Keratinocyte (primary cell): ENCODE results near the gene GPC3. TPM values are rescaled to one million over a fixed set of nuclear protein-coding genes. Genes with fewer than 3 reads are reported as not detected.

ENCODE experiments used
- DNase-seq: peaks from one replicate; pipeline ENCODE4 v3.0.0-alpha.2; 2011; ENCODE audit warnings: low read depth, missing footprints, low spot score
- FAIRE-seq: peaks from 2 replicates; lab custom pipeline; 2011; peaks lifted over from hg19 to GRCh38; lab: Jason Lieb, UNC
- H2AFZ ChIP-seq: 2 replicates; pipeline ENCODE4 v1.6.0; 2012; ENCODE audit warnings: low read length, control low read depth, inconsistent platforms; ENCODE audit not compliant: control insufficient read depth
- H3K27ac ChIP-seq: 2 replicates; pipeline ENCODE4 v1.5.1; 2011; ENCODE audit warnings: low read length; ENCODE audit not compliant: control insufficient read depth, insufficient read depth
- H3K27me3 ChIP-seq: 3 replicates; pipeline ENCODE4 v1.6.0; 2011; ENCODE audit warnings: low read length; ENCODE audit not compliant: control insufficient read depth, insufficient read depth; ENCODE audit errors: extremely low read depth
- H3K36me3 ChIP-seq, 2 experiments: 2 replicates in 1 of 2; 3 replicates in 1 of 2; pipeline ENCODE4 v1.5.1; 2011; ENCODE audit warnings: low read length in 2 of 2, mild to moderate bottlenecking in 1 of 2; ENCODE audit not compliant: control insufficient read depth in 2 of 2, insufficient read depth in 2 of 2; ENCODE audit errors: extremely low read depth in 1 of 2
- H3K4me1 ChIP-seq: 3 replicates; pipeline ENCODE4 v1.5.1; 2011; ENCODE audit warnings: low read length; ENCODE audit not compliant: control insufficient read depth, insufficient read depth; ENCODE audit errors: extremely low read depth
- H3K4me2 ChIP-seq: 3 replicates; pipeline ENCODE4 v1.6.0; 2011; ENCODE audit warnings: low read depth, low read length; ENCODE audit not compliant: control insufficient read depth, insufficient read depth; ENCODE audit errors: extremely low read depth
- H3K4me3 ChIP-seq, 3 experiments: fragments of 200-600 bp in 1 of 3; sonication (generic) in 1 of 3; 2 replicates in 2 of 3; 3 replicates in 1 of 3; pipeline ENCODE4 v1.5.1; 2011 to 2016; ENCODE audit warnings: low read length in 3 of 3, mild to moderate bottlenecking in 3 of 3, control low read depth in 2 of 3, inconsistent platforms in 1 of 3, low read depth in 1 of 3, mixed read lengths in 1 of 3, mixed run types in 1 of 3, moderate library complexity in 1 of 3; ENCODE audit not compliant: control insufficient read depth in 2 of 3, insufficient read depth in 2 of 3; ENCODE audit errors: extremely low read depth in 1 of 3
- H3K79me2 ChIP-seq: 2 replicates; pipeline ENCODE4 v1.6.0; 2012; ENCODE audit warnings: low read length; ENCODE audit not compliant: control insufficient read depth, insufficient read depth
- H3K9ac ChIP-seq: 3 replicates; pipeline ENCODE4 v1.6.0; 2011; ENCODE audit warnings: low read length; ENCODE audit not compliant: control insufficient read depth, insufficient read depth; ENCODE audit errors: extremely low read depth
- H3K9me1 ChIP-seq: 3 replicates; pipeline ENCODE4 v1.6.0; 2011; ENCODE audit warnings: low read length; ENCODE audit not compliant: control insufficient read depth, insufficient read depth; ENCODE audit errors: extremely low read depth
- H3K9me3 ChIP-seq: 2 replicates; pipeline ENCODE4 v1.5.1; 2012; ENCODE audit warnings: low read depth, low read length; ENCODE audit not compliant: control insufficient read depth
- H4K20me1 ChIP-seq: 3 replicates; pipeline ENCODE4 v1.6.0; 2011; ENCODE audit warnings: low read length; ENCODE audit not compliant: control insufficient read depth, insufficient read depth; ENCODE audit errors: extremely low read depth
- EZH2 ChIP-seq: IDR thresholded peaks from one replicate; pipeline ENCODE4 v1.6.1; 2012; ENCODE audit warnings: inconsistent platforms, mild to moderate bottlenecking, low read length, moderate library complexity
- dilution Hi-C: fragments of 300-500 bp; cut with MboI; formaldehyde crosslinking; loops from one replicate; pipeline ENCODE4 v1.7.0; 2020; ENCODE audit warnings: low sequenced_read_pairs; ENCODE audit not compliant: extremely low pct_ligation_motif_present
- polyA plus RNA-seq, 5 experiments: library from polyadenylated mRNA; depleted of rRNA in 3 of 5; stranded (reverse) in 3 of 5; stranded (forward) in 1 of 5; unstranded in 1 of 5; fragments of >200 nt; gene quantifications; 1 replicate in 1 of 5; 2 replicates in 3 of 5; 3 replicates in 1 of 5; pipeline versions ENCODE4 v1.2.1 to v1.2.3, GENCODE V29; 2011 to 2012; ENCODE audit warnings: missing spikeins in 2 of 5, low read depth in 1 of 5, low replicate concordance in 1 of 5
- TF ChIP-seq, protein P1 (sequence below), 3 experiments: IDR thresholded peaks in 1 of 3; conservative IDR thresholded peaks in 1 of 3; optimal IDR thresholded peaks in 1 of 3; 2 replicates in 2 of 3; 3 replicates in 1 of 3; pipeline versions ENCODE3 to v1.5.1; 2011; ENCODE audit warnings: low read length in 3 of 3, mild to moderate bottlenecking in 3 of 3, moderate library complexity in 2 of 3, control low read depth in 1 of 3, inconsistent platforms in 1 of 3; ENCODE audit not compliant: insufficient read depth in 2 of 3; ENCODE audit errors: extremely low read depth in 1 of 3

GPC3 gene
- polyA plus RNA-seq, 1 donor (not counting 4 experiments of a cell fraction or from before 2014, with no cell fraction given): 0.03 TPM

DNA sequence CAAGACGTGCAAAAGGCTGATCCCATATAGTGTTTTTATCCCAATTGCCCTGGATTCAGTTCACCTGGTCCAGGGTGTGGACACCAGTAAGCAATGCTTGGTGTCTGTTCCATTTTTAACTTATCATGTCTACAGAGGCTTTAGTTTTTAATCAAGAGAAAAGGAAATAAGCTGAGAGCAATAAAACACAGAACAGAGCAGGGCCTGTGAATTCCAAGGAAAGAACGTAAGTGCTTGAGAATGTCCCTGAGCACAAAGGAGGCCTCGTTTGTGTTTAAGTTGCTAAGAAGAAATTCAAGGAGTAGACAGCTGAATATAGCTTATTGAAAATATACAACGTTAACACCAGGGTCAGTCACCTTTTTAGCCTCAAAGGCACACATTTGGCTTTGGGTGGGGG is 191.3 kb downstream of the GPC3 start:
- no peaks in the 10 kb centered on the region for H3K27me3 ChIP-seq
- no peaks in the 10 kb centered on the region for H4K20me1 ChIP-seq
- dilution Hi-C loops: no loop called here
- FAIRE-seq: no peak
- H3K4me2 ChIP-seq: no peak overlapping the region
- no peak for DNase-seq
- H3K27ac ChIP-seq: no peak overlapping the region
- H3K9ac ChIP-seq: no peak overlapping the region
- no peak overlapping the region for H2AFZ ChIP-seq
- no peaks in the 10 kb centered on the region for H3K36me3 ChIP-seq
- H3K9me3 ChIP-seq: no peaks in the 10 kb centered on the region
- H3K4me1 ChIP-seq: no peaks in the 10 kb centered on the region
- H3K9me1 ChIP-seq: no peaks in the 10 kb centered on the region
- H3K4me3 ChIP-seq: no peak overlapping the region
- no peaks in the 10 kb centered on the region for H3K79me2 ChIP-seq
- no peak for TF ChIP-seq EZH2
- TF ChIP-seq, protein P1, sequence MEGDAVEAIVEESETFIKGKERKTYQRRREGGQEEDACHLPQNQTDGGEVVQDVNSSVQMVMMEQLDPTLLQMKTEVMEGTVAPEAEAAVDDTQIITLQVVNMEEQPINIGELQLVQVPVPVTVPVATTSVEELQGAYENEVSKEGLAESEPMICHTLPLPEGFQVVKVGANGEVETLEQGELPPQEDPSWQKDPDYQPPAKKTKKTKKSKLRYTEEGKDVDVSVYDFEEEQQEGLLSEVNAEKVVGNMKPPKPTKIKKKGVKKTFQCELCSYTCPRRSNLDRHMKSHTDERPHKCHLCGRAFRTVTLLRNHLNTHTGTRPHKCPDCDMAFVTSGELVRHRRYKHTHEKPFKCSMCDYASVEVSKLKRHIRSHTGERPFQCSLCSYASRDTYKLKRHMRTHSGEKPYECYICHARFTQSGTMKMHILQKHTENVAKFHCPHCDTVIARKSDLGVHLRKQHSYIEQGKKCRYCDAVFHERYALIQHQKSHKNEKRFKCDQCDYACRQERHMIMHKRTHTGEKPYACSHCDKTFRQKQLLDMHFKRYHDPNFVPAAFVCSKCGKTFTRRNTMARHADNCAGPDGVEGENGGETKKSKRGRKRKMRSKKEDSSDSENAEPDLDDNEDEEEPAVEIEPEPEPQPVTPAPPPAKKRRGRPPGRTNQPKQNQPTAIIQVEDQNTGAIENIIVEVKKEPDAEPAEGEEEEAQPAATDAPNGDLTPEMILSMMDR (optimal IDR thresholded peaks at IDR 0.05 in 1 of 3, IDR thresholded peaks at IDR 0.05 in 1 of 3, conservative IDR thresholded peaks at IDR 0.05 in 1 of 3; ENCODE audit: extremely low read depth in 1 of 3, insufficient read depth in 2 of 3, low read length in 3 of 3): no peak

DNA sequence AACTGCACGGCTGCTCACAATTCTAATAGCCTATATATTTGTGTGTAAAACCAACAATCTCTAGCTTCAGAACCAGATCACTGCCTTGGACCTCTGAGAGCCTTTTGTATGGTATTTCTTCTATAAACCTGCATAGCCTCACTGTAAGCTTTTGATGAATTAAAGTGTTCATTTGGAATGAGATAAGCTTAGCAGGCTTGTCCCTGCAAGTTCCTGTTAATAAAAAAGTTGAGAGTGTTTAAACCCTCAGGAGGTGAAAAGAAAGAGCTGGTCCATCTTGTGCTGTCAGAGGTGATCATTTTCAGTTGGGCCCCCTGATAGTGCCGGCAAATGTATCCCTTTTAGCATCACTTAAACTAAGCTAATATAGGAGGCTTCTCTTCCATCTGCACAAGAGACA is 191.8 kb downstream of the GPC3 start:
- no peaks in the 10 kb centered on the region for H3K36me3 ChIP-seq
- dilution Hi-C loops: no loop called here
- H3K4me2 ChIP-seq: no peak overlapping the region
- no peak for FAIRE-seq
- no peaks in the 10 kb centered on the region for H4K20me1 ChIP-seq
- H3K4me3 ChIP-seq: no peak overlapping the region
- no peaks in the 10 kb centered on the region for H3K9me3 ChIP-seq
- TF ChIP-seq, protein P1 (optimal IDR thresholded peaks at IDR 0.05 in 1 of 3, IDR thresholded peaks at IDR 0.05 in 1 of 3, conservative IDR thresholded peaks at IDR 0.05 in 1 of 3; ENCODE audit: extremely low read depth in 1 of 3, insufficient read depth in 2 of 3, low read length in 3 of 3): no peak
- TF ChIP-seq EZH2: no peak
- no peaks in the 10 kb centered on the region for H3K79me2 ChIP-seq
- H3K27me3 ChIP-seq: no peaks in the 10 kb centered on the region
- no peaks in the 10 kb centered on the region for H3K4me1 ChIP-seq
- no peak overlapping the region for H3K9ac ChIP-seq
- H3K27ac ChIP-seq: no peak overlapping the region
- no peak for DNase-seq
- no peaks in the 10 kb centered on the region for H3K9me1 ChIP-seq
- H2AFZ ChIP-seq: no peak overlapping the region
